Hepatocyte (in vitro differentiated cells): Measurements from ENCODE around the gene WBP4. TPM values are rescaled to one million over a fixed set of nuclear protein-coding genes. Genes with fewer than 3 reads are reported as not detected.
"Not testable (repeated sequence)": the region's sequence is repeated elsewhere in the genome, so short reads cannot be mapped to it uniquely, and the experiment has no call there.

Experiments
- DNase-seq: peaks from one replicate; pipeline ENCODE4 v3.0.0-alpha.2; 2016; ENCODE audit warnings: low spot score
- H2AFZ ChIP-seq: fragments of 200-600 bp; sonication (generic); 2 replicates; pipeline ENCODE4 v1.6.0; 2016; ENCODE audit warnings: antibody characterized with exemption, mild to moderate bottlenecking
- H3K27ac ChIP-seq: fragments of 200-600 bp; sonication (generic); 2 replicates; pipeline ENCODE4 v1.5.1; 2016; ENCODE audit warnings: mild to moderate bottlenecking
- H3K27me3 ChIP-seq: fragments of 200-600 bp; sonication (generic); 2 replicates; pipeline ENCODE4 v1.6.1; 2016
- H3K36me3 ChIP-seq: fragments of 200-600 bp; sonication (generic); replicated peaks from 2 replicates; pipeline ENCODE4 v1.5.1; 2016; ENCODE audit warnings: low read depth; ENCODE audit not compliant: insufficient read depth
- H3K4me1 ChIP-seq: fragments of 200-600 bp; sonication (generic); 2 replicates; pipeline ENCODE4 v1.5.1; 2016; ENCODE audit warnings: mild to moderate bottlenecking, moderate library complexity; ENCODE audit not compliant: insufficient read depth
- H3K4me2 ChIP-seq: fragments of 200-600 bp; sonication (generic); 2 replicates; pipeline ENCODE4 v1.6.0; 2016
- H3K4me3 ChIP-seq: fragments of 200-600 bp; sonication (generic); 2 replicates; pipeline ENCODE4 v1.5.1; 2016; ENCODE audit warnings: mild to moderate bottlenecking
- H3K79me2 ChIP-seq: fragments of 200-600 bp; sonication (generic); 2 replicates; pipeline ENCODE4 v1.6.0; 2017; ENCODE audit warnings: mild to moderate bottlenecking
- H3K9me2 ChIP-seq: fragments of 200-600 bp; sonication (generic); replicated peaks from 2 replicates; pipeline ENCODE4 v1.6.0; 2017; ENCODE audit warnings: mild to moderate bottlenecking; ENCODE audit not compliant: insufficient read depth
- H3K9me3 ChIP-seq: fragments of 200-600 bp; sonication (generic); 2 replicates; pipeline ENCODE4 v1.5.1; 2016; ENCODE audit warnings: low read depth, mild to moderate bottlenecking
- H4K20me1 ChIP-seq: fragments of 200-600 bp; sonication (generic); 2 replicates; pipeline ENCODE4 v1.6.0; 2016; ENCODE audit warnings: mild to moderate bottlenecking; ENCODE audit not compliant: insufficient read depth, poor library complexity, severe bottlenecking
- CTCF ChIP-seq: fragments of 200-600 bp; sonication (generic); IDR thresholded peaks from 2 replicates; pipeline ENCODE4 v1.5.1; 2016; ENCODE audit warnings: antibody characterized with exemption, mild to moderate bottlenecking; ENCODE audit not compliant: poor library complexity
- EZH2 ChIP-seq: fragments of 200-600 bp; sonication (generic); IDR thresholded peaks from 2 replicates; pipeline ENCODE4 v1.6.1; 2016; ENCODE audit warnings: antibody characterized with exemption, mild to moderate bottlenecking, borderline replicate concordance
- EZH2phosphoT487 ChIP-seq: fragments of 200-600 bp; sonication (generic); IDR thresholded peaks from one replicate; pipeline ENCODE4 v1.6.1; 2018; ENCODE audit warnings: antibody characterized with exemption, mild to moderate bottlenecking, low read depth, moderate library complexity; ENCODE audit not compliant: unreplicated experiment, severe bottlenecking
- WGBS: methylation state at CpG from one replicate; pipeline ENCODE4 v1.1.6; 2016; ENCODE audit warnings: low lambda C conversion rate; ENCODE audit errors: missing lambda C conversion rate; 5-methylcytosine and 5-hydroxymethylcytosine counted together
- polyA plus RNA-seq: library from polyadenylated mRNA; unstranded; fragments of >200 nt; fragmentation: Nextera tagmentation; extraction: Ambion mirVana; gene quantifications from 2 replicates; pipeline ENCODE4 v1.2.1, GENCODE V29; 2016
- total RNA-seq: library from RNA; depleted of rRNA; stranded (reverse); fragments of >200 nt; gene quantifications from 2 replicates; pipeline ENCODE4 v1.2.3, GENCODE V29; 2014

The WBP4 gene
- total and polyA plus RNA-seq, 2 experiments from 2014 or later, result 6.1 to 8.4 TPM

GRCh38 chr13:41122838-41123237 lies 61.5 kb downstream of the WBP4 start:
- no peak overlapping the region for H3K27ac ChIP-seq
- WGBS, result 91% methylated on average over 2 of the region's 2 CpGs
- H4K20me1 ChIP-seq, result no peaks in the 10 kb centered on the region
- no peaks in the 10 kb centered on the region for H3K36me3 ChIP-seq
- DNase-seq, result no peak
- TF ChIP-seq EZH2phosphoT487, result no peak
- no peak for TF ChIP-seq EZH2
- TF ChIP-seq CTCF, result no peak
- no peaks in the 10 kb centered on the region for H3K9me2 ChIP-seq
- H3K9me3 ChIP-seq, result no peaks in the 10 kb centered on the region
- H3K27me3 ChIP-seq, result no peaks in the 10 kb centered on the region
- H3K4me2 ChIP-seq, result no peak overlapping the region
- no peaks in the 10 kb centered on the region for H3K79me2 ChIP-seq
- H2AFZ ChIP-seq, result no peak overlapping the region
- no peaks in the 10 kb centered on the region for H3K4me1 ChIP-seq
- no peak overlapping the region for H3K4me3 ChIP-seq

GRCh38 chr13:41127701-41128100 lies 66.4 kb downstream of the WBP4 start:
- no peaks in the 10 kb centered on the region for H3K9me3 ChIP-seq
- DNase-seq, result no peak
- H3K4me1 ChIP-seq, result peaks cover 15% of the 10 kb centered on the region
- H3K4me3 ChIP-seq, result no peak overlapping the region
- H3K9me2 ChIP-seq, result no peaks in the 10 kb centered on the region
- H2AFZ ChIP-seq, result no peak overlapping the region
- H3K4me2 ChIP-seq, result no peak overlapping the region
- no peaks in the 10 kb centered on the region for H4K20me1 ChIP-seq
- 93% methylated on average over 3 of the region's 3 CpGs for WGBS
- no peak overlapping the region for H3K27ac ChIP-seq
- H3K27me3 ChIP-seq, result no peaks in the 10 kb centered on the region
- no peak for TF ChIP-seq EZH2
- no peak for TF ChIP-seq CTCF
- peaks cover 37% of the 10 kb centered on the region for H3K79me2 ChIP-seq
- H3K36me3 ChIP-seq, result no peaks in the 10 kb centered on the region

- no peaks in the 10 kb centered on the region for H3K9me2 ChIP-seq
Measured at GRCh38 chr13:41130356-41130755, 69.0 kb downstream of the WBP4 start.

GRCh38 chr13:41131189-41131588 lies 69.9 kb downstream of the WBP4 start:
- H3K79me2 ChIP-seq, result peaks cover 37% of the 10 kb centered on the region
- WGBS, result 98% methylated on average over 4 of the region's 4 CpGs
- not testable (repeated sequence) for DNase-seq, H3K9me2 ChIP-seq, H3K4me3 ChIP-seq, H4K20me1 ChIP-seq, H3K27me3 ChIP-seq, H3K9me3 ChIP-seq, H3K27ac ChIP-seq, H3K36me3 ChIP-seq, H2AFZ ChIP-seq
- peaks cover 15% of the 10 kb centered on the region for H3K4me1 ChIP-seq
- H3K4me2 ChIP-seq, result peak overlapping the region; percentile 83

More at GRCh38 chr13:41130356-41130755, 69.0 kb downstream of the WBP4 start:
- no peaks in the 10 kb centered on the region for H4K20me1 ChIP-seq
- no peak overlapping the region for H3K27ac ChIP-seq
- H2AFZ ChIP-seq, result no peak overlapping the region
- TF ChIP-seq CTCF (no peak), EZH2phosphoT487 (no peak), EZH2 (no peak)
- no peak overlapping the region for H3K4me3 ChIP-seq
- no peaks in the 10 kb centered on the region for H3K27me3 ChIP-seq
- H3K4me2 ChIP-seq, result peak overlapping the region; percentile 83
- no peaks in the 10 kb centered on the region for H3K9me3 ChIP-seq
- H3K79me2 ChIP-seq, result peaks cover 37% of the 10 kb centered on the region
- peaks cover 15% of the 10 kb centered on the region for H3K4me1 ChIP-seq
- no peaks in the 10 kb centered on the region for H3K36me3 ChIP-seq
- 91% methylated on average over 3 of the region's 3 CpGs for WGBS
- no peak for DNase-seq

- peaks cover 37% of the 10 kb centered on the region for H3K79me2 ChIP-seq
Measured at GRCh38 chr13:41131660-41132511, 70.6 kb downstream of the WBP4 start.

More at GRCh38 chr13:41131660-41132511, 70.6 kb downstream of the WBP4 start:
- H3K9me3 ChIP-seq, H3K27me3 ChIP-seq, H3K9me2 ChIP-seq, H4K20me1 ChIP-seq, DNase-seq, H3K36me3 ChIP-seq: not testable (repeated sequence)
- peak overlapping the region; percentile 85 for H2AFZ ChIP-seq
- 45% methylated on average over 48 of the region's 48 CpGs for WGBS
- H3K27ac ChIP-seq, result peak overlapping the region; percentile 32
- peak overlapping the region; percentile 83 for H3K4me2 ChIP-seq
- peak overlapping the region; percentile 48 for H3K4me3 ChIP-seq
- peaks cover 15% of the 10 kb centered on the region for H3K4me1 ChIP-seq
